GM21619 (cell line): ENCODE results near the gene DCP2.

Experiments used
- ATAC-seq: cut with Tn5 transposase; IDR thresholded peaks from one replicate; pipeline ENCODE4 v1.9.1; 2021; ENCODE audit not compliant: unreplicated experiment

DCP2 gene

DNA sequence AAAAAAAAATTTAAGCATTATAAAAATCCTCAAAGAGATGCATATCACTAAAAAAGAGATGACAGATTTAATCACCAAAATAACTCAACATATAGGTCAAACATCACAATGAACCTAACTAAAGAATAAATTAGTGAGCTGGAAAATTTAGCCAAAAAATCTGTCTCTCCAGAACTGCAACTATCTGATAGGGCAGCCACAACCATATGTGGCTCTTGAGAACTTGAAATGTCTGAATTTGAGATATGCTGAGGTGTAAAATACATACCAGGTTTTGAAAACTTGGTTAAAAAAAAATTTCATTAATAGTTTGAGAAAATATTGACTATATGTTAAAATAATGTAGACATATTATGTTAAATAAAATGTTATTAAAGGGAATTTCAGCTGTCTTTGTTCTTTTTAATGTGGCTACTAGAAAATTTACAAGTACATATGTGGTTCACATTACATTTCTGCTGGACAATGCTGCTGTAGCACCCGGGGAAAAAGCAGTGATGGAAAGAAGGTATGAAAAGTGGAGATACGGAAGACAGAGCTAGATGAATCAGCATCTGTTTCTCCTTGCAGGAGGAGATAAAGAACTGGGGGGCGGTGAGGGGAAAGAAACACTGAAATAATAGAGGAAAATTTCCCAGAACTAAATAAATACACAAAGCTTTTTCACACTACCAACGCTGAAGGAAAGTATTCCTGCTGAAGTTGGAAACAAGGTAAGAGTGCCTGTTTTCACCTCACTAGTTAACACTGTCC is 66.1 kb downstream of the DCP2 start:
- ATAC-seq: no peak

DNA sequence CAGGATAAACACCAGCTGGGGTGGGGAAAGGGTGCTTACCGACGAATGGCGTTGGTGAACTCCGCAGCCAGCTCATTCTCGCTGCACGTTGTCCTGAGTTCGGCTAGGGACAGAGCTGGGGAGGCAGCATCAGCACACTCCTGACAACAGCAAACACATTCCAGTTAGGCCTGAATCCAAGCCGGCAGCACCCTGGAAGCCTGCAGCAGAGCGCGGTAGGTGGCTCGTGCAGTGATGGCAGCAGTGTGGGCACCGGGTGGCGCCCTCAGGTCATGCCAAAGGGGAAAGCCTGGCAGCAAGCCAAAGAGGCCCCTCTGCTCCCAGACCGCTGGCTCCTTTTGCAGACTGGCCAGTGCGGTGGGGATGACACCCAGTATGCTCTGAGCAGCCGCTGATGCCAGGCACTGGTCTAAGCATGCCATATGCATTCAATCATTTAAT is 66.9 kb downstream of the DCP2 start:
- ATAC-seq: no peak

DNA sequence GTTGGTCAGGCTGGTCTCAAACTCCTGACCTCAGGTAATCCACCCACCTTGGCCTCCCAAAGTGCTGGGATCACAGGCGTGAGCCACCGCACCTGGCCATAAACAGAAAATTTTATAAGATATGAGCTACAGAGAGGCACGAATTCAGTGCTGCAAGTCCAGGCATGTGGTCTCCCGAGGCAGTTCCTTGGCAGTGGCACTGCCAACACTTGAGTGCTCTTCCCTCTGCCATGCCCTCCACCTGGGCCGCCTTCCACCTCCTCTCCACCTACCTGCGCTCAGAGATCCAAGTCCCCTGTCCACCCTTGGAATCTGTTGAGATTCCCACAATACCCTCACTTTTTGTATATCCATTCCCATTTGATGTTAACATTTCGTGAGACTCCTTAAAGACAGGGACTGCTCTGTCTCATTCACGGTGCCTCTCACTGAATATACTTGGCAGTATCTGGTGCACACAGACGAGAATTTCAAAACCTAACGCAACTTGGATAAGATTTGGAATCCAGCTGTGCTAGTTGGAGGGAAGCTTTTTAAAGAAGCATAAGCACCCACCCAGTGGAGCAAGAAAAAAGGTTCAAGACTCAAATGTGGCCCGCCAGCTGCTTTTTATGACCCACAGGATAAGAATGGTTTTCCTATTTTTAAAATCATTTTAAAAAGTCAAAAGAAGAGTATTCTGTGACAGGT is 68.3 kb downstream of the DCP2 start:
- no peak for ATAC-seq

DNA sequence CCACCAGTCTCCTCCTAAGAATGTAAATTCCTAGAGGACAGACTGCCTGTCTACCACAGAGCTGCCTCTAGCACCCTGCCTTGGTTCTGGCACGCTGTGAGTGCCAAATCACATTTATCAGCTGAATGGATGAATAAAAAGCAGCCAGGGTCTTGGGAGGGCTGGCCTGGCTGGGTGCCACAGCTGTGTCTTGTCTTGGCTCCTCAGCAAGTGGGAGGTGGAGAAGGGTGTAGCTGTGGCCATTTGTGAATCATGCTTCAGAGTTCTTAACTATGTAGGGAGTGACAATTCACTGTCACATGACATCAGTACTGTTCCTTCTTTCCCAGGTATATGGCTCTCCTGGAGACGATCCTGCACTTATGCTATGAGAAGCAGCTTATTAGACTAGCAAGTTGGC is 70.6 kb downstream of the DCP2 start:
- no peak for ATAC-seq

DNA sequence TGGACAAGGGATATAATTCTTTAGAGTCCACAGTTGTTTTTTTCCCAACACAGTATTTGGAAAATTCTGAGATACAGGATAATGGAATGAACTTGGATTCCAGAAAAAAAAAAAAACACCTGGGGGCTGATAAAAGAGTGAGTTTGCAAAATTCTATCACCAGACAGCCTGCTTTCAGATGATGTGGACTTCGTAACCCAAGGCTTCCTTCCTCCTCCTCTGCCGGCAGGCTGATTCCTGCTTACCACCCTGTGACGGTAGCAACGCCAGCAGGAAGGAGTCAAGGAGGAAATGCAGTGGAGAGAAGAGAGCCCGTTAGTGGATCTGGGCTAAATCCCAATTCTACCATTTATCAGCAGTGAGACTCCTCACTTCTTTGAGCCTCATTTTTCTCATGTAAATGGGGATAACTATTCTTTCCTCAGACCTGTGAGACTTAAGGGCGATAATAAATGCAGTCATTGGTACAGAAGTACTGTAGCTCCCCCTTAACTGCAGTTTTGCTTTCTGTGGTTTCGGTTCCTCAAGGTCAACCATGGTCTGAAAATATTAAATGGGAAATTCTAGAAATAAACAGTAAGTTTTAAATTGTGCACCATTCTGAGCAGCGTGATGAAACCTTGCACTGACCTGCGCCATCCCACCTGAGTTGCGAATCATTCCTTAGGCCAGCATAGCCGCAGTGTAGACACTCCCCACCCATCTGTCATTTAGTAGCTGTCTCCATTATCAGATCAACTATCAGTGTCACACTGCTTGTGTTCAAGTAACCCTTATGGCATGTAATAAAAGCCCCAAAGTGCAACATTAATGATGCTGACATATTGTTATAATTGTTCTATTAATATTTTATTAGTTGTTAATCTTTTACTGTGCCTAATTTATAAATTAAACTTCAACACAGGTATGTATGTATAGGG is 71.4 kb downstream of the DCP2 start:
- peak; percentile 88 for ATAC-seq

DNA sequence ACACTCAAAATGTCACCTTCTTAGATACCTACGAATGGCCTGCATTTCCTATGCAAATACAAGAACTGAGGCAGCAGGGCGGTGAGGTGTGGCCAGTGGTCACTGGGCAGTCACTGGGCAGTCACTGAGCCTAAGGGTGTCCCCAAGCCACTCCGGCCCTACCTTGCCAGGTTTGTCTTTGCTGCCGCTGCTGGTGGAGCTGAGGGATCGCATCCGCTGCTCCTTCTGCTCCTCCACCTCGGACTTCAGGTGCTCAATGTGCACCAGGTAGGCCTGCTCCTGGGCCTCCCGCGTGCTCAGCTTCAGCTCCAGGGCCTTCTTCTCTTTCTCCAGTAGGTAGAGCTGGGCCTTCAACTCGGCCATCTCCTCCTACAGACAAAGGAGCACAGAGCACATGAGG is 72.3 kb downstream of the DCP2 start:
- no peak for ATAC-seq

DNA sequence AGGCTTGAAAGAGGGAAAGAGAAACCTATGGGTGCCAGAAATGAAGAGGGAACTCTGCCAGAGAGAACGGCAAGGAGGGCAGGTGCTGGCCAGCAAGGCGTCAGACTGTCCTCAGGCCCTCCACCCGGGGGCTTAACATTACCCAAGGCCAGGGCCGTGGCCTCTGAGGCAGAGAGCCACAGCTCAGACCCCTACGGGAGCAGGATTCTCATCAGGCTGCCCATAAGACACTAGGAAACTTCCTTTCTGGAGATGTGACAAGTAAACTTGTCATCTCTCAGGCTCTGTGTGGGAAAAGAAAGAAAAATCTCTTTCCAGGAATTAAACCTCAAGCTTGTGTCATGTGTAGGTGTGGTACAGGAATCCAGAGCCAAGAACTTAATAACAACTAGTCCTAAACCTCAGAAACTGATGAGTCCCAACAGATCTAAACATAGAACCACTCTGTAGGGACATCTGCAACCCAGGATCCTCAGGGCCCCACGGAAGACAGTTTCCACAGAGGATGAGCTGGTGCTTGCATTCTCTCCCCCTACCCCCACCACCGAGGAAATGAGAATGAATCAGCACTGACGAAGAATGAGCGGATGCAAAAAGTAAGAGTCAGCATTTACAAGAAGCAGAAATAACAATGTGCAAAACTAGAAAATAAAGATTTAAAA is 74.3 kb downstream of the DCP2 start:
- ATAC-seq: no peak

DNA sequence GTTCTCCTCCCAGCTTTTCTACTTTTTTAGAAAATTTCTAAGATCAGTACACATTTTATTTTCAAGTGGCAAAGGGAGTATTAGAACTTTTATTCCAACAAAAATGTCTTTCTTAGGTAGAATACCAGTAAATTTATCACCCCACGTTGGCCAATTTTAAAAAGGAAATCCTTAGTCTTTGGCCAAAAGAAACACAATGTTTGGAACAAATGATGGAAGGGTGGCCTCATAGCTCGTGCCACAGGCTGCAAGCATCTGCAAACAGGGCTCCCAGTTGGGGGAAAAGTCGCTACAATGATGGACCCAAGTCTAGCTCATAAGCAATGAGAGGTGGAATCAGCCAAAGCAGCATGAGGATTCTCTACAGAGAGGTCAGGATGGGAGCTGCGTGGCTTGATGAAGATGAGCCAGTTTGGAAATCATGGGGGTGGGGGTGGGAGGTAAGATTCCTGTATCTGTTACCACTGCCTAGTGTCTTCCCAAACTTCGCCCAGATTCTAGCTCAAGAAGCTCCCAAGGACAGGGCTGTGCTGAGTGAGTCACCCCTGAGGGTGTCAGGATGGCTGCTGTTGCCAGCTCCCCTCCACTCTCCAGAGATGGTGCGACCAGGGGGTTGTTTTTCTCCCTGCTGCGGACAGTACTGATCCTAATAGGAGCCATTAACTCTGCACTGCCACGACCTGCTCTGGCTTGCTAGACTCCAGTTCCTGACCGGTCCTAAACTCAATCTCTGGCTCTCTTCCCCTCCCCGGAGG is 75.6 kb downstream of the DCP2 start:
- no peak for ATAC-seq

DNA sequence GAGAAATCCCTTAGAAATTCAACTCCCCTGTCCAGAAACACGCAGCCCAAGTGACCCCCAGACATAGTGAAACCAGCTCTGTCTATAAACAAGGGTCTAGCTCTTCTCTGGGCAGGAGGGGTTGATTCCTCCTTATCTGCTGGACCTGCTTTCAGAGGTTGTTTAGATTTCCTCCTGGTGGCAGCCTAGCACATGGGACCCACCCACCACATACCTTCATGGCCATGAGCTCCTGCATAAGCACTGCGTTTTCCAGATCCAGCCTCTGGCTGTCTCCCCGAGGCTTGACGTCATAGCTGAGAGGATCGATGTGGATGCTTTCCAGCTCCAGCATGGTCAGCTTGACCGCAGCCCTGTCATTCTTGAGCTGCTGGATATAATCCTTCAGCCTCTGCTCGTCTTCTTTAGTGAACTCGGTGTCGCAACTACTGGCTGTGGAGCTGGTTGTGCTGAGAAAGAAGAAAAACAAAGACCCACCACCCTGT is 77.0 kb downstream of the DCP2 start:
- no peak for ATAC-seq

DNA sequence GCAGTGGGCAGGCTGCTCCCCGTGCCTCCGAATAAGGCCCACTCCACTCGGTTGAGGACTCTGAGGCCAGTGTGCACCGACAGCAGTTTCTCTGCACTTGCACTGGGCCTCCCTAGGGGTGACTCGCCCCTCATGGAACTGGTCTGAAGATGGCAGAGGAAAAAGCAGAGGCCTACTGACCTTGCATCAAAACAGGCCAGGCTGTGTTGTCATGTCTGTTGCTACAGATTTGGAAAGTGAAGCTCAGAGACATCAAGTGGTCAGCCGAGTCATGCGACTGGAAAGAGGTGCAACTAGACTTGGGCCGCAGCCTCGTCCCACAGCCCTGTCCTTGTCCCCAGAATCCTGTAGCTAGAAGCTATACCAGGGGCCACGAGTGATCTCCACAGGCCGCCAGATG is 78.3 kb downstream of the DCP2 start:
- ATAC-seq: no peak

DNA sequence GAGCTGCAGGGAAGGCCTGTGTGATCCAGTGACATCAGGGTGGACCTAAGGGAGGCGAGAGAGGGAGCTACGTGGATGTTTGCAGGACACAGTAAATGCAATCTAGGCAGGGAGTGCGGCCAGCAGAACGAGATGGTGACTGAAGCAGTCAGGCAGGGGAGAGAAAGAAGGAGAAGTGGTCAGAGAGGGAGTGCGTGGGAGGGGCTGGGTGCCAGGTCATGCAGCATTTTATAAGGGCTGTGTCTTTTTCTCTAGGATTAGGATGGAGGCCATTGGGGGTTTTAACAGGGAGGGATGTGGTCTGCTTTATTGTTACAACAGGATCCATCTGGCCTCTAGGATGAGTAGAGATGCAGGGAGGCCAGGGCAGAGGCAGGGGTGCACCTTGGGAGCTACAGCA is 80.4 kb downstream of the DCP2 start:
- ATAC-seq: no peak

DNA sequence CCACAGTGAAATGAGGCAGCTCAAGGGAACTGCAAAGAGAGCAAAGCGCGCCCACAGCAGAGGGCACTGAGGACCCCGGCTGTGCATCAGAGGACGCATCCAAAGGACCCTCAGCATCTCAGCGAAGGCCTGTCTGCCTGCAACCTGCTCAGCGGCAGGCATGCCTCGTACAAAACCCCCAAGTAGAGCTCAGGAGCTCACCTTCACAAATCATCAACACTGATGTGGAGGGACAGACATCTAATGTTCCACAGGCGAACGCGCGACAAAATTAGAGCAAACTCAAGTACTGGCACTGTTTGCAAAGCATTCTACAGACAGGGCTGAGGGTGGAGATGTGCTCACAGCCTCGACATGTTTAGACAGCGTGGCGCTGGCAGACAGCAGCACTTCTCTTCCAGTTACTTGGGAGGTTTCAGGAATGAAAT is 81.0 kb downstream of the DCP2 start:
- ATAC-seq: no peak

DNA sequence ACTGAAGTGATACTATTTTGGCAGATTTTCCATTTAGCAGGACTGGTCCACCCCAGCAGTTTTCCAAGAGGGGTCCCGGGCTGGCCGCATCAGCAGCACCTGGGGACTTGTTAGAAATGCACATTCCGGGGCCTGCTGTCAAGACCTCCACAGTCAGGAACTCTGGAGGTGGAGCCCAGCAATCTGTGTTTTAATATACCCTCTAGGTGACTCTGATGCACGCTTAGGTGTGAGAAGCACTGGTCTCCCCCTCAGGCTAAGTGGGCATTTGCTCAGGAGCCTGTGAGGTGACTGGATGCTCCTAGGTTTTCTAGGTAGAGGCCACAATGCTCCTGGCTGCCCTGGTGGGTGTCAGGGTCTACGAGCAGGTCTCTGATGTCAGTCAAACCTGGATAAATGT is 81.7 kb downstream of the DCP2 start:
- ATAC-seq: no peak

DNA sequence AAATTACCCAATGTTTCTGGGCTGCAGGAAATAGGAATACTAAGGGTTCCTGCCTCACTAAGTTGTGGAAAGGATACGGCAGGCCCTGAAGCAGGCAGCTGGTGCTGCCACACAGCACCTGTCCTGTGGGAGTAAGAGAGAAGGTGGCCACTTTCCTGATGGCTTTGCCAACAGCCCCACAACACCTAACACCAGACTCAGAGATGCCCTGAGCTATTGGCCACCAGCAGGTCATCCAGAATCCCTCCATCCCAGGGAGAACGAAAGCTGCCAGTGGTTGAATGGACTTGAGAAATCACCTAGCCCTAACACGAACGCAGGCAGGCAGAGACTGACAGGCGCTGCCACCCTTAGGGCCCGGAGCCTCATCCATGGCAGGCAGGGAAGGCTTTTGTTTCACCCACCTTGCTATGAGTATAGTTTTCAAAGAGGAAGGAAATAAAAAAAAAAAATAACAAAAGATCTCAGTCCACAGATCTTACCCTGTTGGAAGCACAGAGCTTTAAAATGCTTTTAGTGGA is 82.2 kb downstream of the DCP2 start:
- ATAC-seq: no peak

DNA sequence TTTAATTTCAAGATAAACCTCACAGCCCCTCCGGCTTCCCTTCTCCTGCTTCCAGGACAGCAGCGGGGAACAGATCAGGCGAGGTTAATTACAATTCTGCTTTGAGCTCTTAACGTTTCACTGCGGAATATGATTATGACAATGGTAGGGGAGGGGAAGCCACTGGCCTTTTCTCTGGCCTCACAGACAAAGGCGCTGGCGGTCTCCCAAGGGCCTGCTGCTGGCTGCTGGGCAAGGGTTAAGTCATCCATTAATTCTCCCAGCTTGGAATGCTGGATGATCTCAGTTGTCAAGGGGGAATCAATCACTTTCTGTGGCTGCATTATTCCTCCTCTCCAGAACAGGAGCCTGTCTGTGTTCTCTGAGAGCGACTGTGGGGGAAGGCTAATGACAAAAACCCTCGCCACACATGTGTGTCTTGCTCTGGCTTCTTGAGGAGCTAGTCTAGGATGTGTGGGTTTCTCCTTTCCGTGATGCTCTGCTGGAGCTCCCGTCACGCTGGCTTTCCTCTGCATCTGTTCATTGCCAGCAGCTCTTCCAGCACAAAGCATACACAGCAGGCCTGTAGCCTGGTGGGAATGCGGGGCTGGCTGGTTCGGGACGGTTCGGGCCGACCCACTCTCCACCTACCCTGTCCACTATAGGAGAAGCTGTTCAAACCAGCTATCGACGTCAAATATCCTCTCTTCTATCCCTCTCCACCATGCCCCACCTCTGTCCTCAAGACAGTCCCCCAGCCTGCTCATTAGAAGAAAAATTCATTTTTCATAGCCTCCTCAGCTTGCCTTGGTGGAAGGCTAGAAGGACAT is 82.8 kb downstream of the DCP2 start:
- ATAC-seq: no peak

DNA sequence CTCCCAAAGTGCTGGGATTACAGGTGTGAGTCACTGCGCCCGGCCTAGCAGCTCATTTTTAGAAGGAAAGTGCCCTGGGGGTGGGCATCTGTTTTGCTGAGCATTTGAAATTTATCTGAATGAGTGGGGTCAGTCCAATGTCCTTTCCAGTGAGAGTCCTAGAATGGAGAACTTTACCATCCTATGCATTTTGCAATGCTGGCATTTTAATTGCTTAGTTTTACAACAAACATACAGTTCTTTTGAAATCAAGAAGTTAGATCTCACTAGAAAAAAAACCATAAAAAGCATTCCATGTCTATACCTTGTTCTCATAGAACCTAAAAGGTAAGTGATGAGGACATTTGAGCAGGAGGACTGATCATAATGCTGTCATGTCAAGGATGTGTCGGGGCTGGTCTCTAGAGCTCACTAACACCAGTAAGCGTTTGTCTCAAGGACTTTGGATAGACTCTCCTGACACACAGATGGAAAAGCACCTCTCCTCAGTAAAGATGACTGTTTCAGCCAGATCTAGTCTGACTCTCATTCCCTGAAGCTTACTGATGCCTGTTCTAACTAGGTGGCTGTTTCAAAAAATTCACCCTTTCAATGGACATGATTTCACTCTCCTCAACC is 83.9 kb downstream of the DCP2 start:
- no peak for ATAC-seq

DNA sequence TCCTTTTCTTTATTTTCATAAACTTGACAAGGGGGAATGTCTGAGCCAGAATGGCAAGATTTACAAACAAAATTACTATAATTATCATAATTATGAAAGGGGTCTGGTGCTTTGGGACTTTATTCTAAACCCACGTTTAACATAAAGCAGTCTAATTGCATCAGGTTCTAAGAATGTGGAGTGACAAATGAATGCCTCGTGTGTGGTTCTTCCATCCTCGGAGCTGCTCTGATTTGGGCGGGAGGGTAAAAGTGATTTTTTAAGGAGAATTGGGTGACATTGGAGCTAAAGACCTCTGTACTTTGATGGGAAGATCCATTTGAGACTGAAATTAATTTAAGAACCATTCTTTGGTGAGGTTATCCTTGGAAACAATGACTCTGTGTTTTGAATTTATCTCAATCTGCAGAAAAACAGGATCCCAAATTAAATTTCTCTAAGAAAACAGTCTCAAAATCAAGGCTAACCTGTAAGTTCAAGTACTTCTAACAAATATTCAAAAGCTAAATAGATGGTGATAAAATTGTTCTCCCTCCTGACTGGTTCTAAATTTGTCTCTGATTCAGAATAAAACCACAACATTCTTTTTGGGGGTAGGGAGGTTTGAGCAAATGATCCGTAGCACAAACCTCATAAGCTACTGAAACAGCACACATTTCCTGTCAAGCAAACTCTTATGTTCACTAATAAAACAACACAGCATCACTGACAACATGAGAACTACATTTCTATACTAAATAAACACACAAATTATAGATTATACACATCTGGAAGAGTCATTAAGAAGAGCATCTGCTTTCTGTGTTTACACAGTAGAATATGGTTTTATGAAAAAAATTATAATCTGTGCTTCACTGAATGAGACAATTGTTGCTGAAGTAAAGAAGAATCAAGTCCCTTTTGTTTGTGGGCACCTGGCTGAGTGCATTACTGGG is 85.5 kb downstream of the DCP2 start:
- ATAC-seq: no peak
